B cell (primary cell): ENCODE data around the gene EGLN3. TPM values are rescaled to one million over a fixed set of nuclear protein-coding genes. Genes with fewer than 3 reads are reported as not detected.

Experiments
- ATAC-seq: fragments of 200-7000 bp; cut with Tn5 transposase; one replicate; pipeline ENCODE4 v1.10.0; 2021; ENCODE audit warnings: low read depth, mild to moderate bottlenecking, moderate number of reproducible peaks, moderate library complexity
- CTCF ChIA-PET: fragments of 350-600 bp; sonication (Branson Sonifier 250); formaldehyde crosslinking; loops from one replicate; lab custom pipeline; 2021; ENCODE audit warnings: antibody characterized with exemption, inconsistent platforms; lab: Charles Lee
- POLR2A ChIA-PET: fragments of 350-600 bp; sonication (Branson Sonifier 250); formaldehyde crosslinking; loops from one replicate; lab custom pipeline; 2021; ENCODE audit warnings: antibody characterized with exemption; lab: Charles Lee
- DNase-seq: peaks from one replicate; pipeline ENCODE4 v3.0.0; 2013
- H2AFZ ChIP-seq: 2 replicates; pipeline ENCODE4 v1.6.1; 2012; ENCODE audit warnings: mild to moderate bottlenecking, low read depth, low read length; ENCODE audit not compliant: insufficient read depth, poor library complexity, severe bottlenecking
- H3K27ac ChIP-seq, 2 donors: 1 replicate in 1 of 2; 2 replicates in 1 of 2; pipeline ENCODE4 v1.5.1; 2012 to 2013; ENCODE audit warnings: low read length in 2 of 2, mild to moderate bottlenecking in 2 of 2, moderate library complexity in 1 of 2
- H3K27me3 ChIP-seq, 4 experiments: fragments of 200-600 bp in 1 of 4; sonication (generic) in 1 of 4; replicated peaks in 1 of 4; 1 replicate in 2 of 4; 2 replicates in 2 of 4; pipeline versions ENCODE4 v1.6.1 to v1.7.0; 2013 to 2016; ENCODE audit warnings: low read length in 3 of 4, mild to moderate bottlenecking in 2 of 4, mixed read lengths in 1 of 4, moderate library complexity in 1 of 4; ENCODE audit not compliant: insufficient read depth in 4 of 4, control insufficient read depth in 3 of 4; ENCODE audit errors: control extremely low read depth in 1 of 4
- H3K36me3 ChIP-seq, 2 experiments: replicated peaks in 1 of 2; 1 replicate in 1 of 2; 2 replicates in 1 of 2; pipeline versions ENCODE4 v1.6.1 to v1.7.1; 2013; ENCODE audit warnings: low read length in 1 of 2; ENCODE audit not compliant: insufficient read depth in 2 of 2, control insufficient read depth in 1 of 2; ENCODE audit errors: control extremely low read depth in 1 of 2, extremely low read depth in 1 of 2
- H3K4me1 ChIP-seq, 2 donors: fragments of 200-600 bp in 1 of 2; sonication (generic) in 1 of 2; 1 replicate in 1 of 2; 2 replicates in 1 of 2; pipeline versions ENCODE4 v1.5.1 to v1.6.1; 2013 to 2017; ENCODE audit warnings: low read length in 2 of 2; ENCODE audit not compliant: control insufficient read depth in 2 of 2, insufficient read depth in 2 of 2
- H3K4me2 ChIP-seq: replicated peaks from 2 replicates; pipeline ENCODE3; 2012; ENCODE audit warnings: mild to moderate bottlenecking, low read depth, low read length; ENCODE audit not compliant: poor library complexity, severe bottlenecking
- H3K4me3 ChIP-seq, 5 experiments: fragments of 200-600 bp in 1 of 5; sonication (generic) in 1 of 5; 1 replicate in 3 of 5; 2 replicates in 2 of 5; pipeline versions ENCODE4 v1.5.1 to v1.7.0; 2011 to 2016; ENCODE audit warnings: low read length in 4 of 5, mild to moderate bottlenecking in 4 of 5, low read depth in 2 of 5, control low read depth in 1 of 5, moderate library complexity in 1 of 5; ENCODE audit not compliant: insufficient read depth in 1 of 5; ENCODE audit errors: control extremely low read depth in 1 of 5, extremely low read depth in 1 of 5
- H3K79me2 ChIP-seq: fragments of 200-600 bp; sonication (generic); one replicate; pipeline ENCODE4 v1.6.0; 2016; ENCODE audit warnings: low read length; ENCODE audit not compliant: control insufficient read depth, insufficient read depth
- H3K9ac ChIP-seq: fragments of 200-600 bp; sonication (generic); 2 replicates; pipeline ENCODE4 v1.6.1; 2017; ENCODE audit warnings: mild to moderate bottlenecking, low read length, moderate library complexity
- H3K9me3 ChIP-seq, 3 donors: one replicate each; pipeline versions ENCODE4 v1.6.1 to v1.7.1; 2013; ENCODE audit warnings: low read length in 2 of 3; ENCODE audit not compliant: control insufficient read depth in 2 of 3, insufficient read depth in 1 of 3; ENCODE audit errors: control extremely low read depth in 1 of 3
- H4K20me1 ChIP-seq: 2 replicates; pipeline ENCODE4 v1.6.0; 2012; ENCODE audit warnings: mild to moderate bottlenecking, low read length; ENCODE audit not compliant: insufficient read depth, control insufficient read depth, poor library complexity, severe bottlenecking
- H3K27ac Mint-ChIP-seq: one replicate; pipeline ENCODE4 v1.8.0; 2021; ENCODE audit warnings: mixed read lengths
- H3K27me3 Mint-ChIP-seq: one replicate; pipeline ENCODE4 v1.8.0; 2021; ENCODE audit warnings: mixed read lengths
- H3K4me1 Mint-ChIP-seq: one replicate; pipeline ENCODE4 v1.8.0; 2021; ENCODE audit warnings: mixed read lengths
- H3K4me3 Mint-ChIP-seq: one replicate; pipeline ENCODE4 v1.8.0; 2021; ENCODE audit warnings: mixed read lengths
- H3K9me3 Mint-ChIP-seq: one replicate; pipeline ENCODE4 v1.8.0; 2022; ENCODE audit warnings: mixed read lengths; ENCODE audit not compliant: insufficient read depth
- EZH2 ChIP-seq: IDR thresholded peaks from 2 replicates; pipeline ENCODE4 v1.6.1; 2012; ENCODE audit warnings: borderline replicate concordance, low read depth, mild to moderate bottlenecking, moderate library complexity, low read length; ENCODE audit not compliant: insufficient read depth, poor library complexity, severe bottlenecking
- WGBS: methylation state at CpG from one replicate; pipeline ENCODE4 v1.1.5; 2013; ENCODE audit warnings: missing lambda C conversion rate; ENCODE audit not compliant: insufficient coverage; 5-methylcytosine and 5-hydroxymethylcytosine counted together
- intact Hi-C: fragments of 100-400 bp; cut with micrococcal nuclease; formaldehyde crosslinking; loops from one replicate; pipeline ENCODE4 v1.10.0; 2022
- polyA plus RNA-seq: library from polyadenylated mRNA; depleted of rRNA; stranded (reverse); fragments of >200 nt; gene quantifications from 2 replicates; pipeline ENCODE4 v1.2.3, GENCODE V29; 2012
- total RNA-seq, 2 donors: library from RNA; stranded (reverse); fragments of 120-200 nt in 1 of 2; gene quantifications; 1 replicate in 1 of 2; 2 replicates in 1 of 2; pipeline versions ENCODE4 v1.2.3 to v1.2.4, GENCODE V29; 2013 to 2022
- TF ChIP-seq, protein P1 (sequence below): fragments of 200-600 bp; IDR thresholded peaks from one replicate; pipeline ENCODE4 v1.8.0; 2022; ENCODE audit warnings: antibody characterized with exemption, mild to moderate bottlenecking

EGLN3 gene
- total and polyA plus RNA-seq, 2 donors (not counting 1 experiment from before 2014, with no cell fraction given), result 0.69 to 1.7 TPM

DNA sequence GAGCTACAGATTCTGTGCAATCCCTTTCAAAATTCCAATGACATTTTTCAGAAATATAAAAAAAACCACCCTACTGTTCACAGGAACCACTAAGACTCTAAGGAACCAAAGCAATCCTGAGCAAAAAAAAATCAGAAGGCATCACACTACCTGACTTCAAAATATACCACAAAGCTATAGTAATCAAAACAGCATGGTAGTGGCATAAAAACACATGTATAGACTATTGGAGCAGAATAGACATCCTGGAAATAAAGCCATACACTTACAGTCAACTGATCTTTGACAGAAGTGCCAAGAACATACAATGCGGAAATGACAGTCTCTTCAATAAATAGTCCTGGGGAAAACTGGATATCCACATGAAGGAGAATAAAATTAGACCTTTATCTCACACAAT, 56.5 kb downstream of the EGLN3 start:
- no peak for TF ChIP-seq EZH2
- TF ChIP-seq, protein P1, sequence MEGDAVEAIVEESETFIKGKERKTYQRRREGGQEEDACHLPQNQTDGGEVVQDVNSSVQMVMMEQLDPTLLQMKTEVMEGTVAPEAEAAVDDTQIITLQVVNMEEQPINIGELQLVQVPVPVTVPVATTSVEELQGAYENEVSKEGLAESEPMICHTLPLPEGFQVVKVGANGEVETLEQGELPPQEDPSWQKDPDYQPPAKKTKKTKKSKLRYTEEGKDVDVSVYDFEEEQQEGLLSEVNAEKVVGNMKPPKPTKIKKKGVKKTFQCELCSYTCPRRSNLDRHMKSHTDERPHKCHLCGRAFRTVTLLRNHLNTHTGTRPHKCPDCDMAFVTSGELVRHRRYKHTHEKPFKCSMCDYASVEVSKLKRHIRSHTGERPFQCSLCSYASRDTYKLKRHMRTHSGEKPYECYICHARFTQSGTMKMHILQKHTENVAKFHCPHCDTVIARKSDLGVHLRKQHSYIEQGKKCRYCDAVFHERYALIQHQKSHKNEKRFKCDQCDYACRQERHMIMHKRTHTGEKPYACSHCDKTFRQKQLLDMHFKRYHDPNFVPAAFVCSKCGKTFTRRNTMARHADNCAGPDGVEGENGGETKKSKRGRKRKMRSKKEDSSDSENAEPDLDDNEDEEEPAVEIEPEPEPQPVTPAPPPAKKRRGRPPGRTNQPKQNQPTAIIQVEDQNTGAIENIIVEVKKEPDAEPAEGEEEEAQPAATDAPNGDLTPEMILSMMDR, result no peak
- no peaks in the 10 kb centered on the region for H3K27me3 ChIP-seq
- no peaks in the 10 kb centered on the region for H3K4me1 ChIP-seq
- Mint-ChIP-seq H3K9me3 (peaks cover 3% of the 10 kb centered on the region), H3K4me3 (no peak overlapping the region), H3K4me1 (no peaks in the 10 kb centered on the region), H3K27ac (no peak overlapping the region), H3K27me3 (no peaks in the 10 kb centered on the region)
- H3K4me2 ChIP-seq, result no peak overlapping the region
- H3K9me3 ChIP-seq, result peaks cover 0 to 3% (median 0%) of the 10 kb centered on the region in 3 donors
- ATAC-seq (no peak), DNase-seq (no peak)
- ChIA-PET CTCF (no interaction called here), POLR2A (no interaction called here)
- H3K9ac ChIP-seq, result no peak overlapping the region
- H4K20me1 ChIP-seq, result no peaks in the 10 kb centered on the region
- H2AFZ ChIP-seq, result no peak overlapping the region
- H3K36me3 ChIP-seq, result no peaks in the 10 kb centered on the region
- no peak overlapping the region for H3K27ac ChIP-seq
- no CpG with 5 or more reads among the region's 1 CpG for WGBS
- no peak overlapping the region for H3K4me3 ChIP-seq
- intact Hi-C loops, result no loop called here
- H3K79me2 ChIP-seq, result no peaks in the 10 kb centered on the region

DNA sequence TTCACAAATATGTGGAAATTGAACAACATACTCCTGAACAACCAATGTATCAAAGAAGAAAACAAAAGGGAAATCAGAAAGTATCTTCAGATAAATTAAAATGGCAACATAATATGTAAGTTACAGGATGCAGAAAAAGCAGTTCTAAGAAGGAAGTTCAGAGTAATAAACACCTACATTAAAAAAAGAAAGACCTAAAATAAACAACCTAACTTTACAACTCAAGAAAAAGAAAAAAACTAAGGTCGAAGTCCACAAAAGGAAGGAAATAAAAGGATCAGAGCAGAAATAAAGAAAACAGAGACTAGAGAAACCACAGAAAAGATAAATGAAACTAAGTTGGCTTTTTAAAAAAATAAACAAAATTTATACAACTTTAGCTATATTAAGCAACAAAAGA, 59.2 kb downstream of the EGLN3 start:
- CTCF ChIA-PET, result no interaction called here
- H3K4me2 ChIP-seq, result no peak overlapping the region
- WGBS, result no CpG with 5 or more reads among the region's 1 CpG

More for the DNA sequence above, 59.2 kb downstream of the EGLN3 start:
- Mint-ChIP-seq H3K9me3 (peaks cover 8% of the 10 kb centered on the region), H3K27ac (no peak overlapping the region), H3K4me3 (no peak overlapping the region), H3K4me1 (no peaks in the 10 kb centered on the region), H3K27me3 (no peaks in the 10 kb centered on the region)
- Histone ChIP-seq H4K20me1 (no peaks in the 10 kb centered on the region), H3K9me3 (peaks cover 0 to 3% (median 3%) of the 10 kb centered on the region in 3 donors), H3K4me1 (no peaks in the 10 kb centered on the region), H3K36me3 (no peaks in the 10 kb centered on the region), H3K27me3 (no peaks in the 10 kb centered on the region), H2AFZ (no peak overlapping the region), H3K79me2 (no peaks in the 10 kb centered on the region), H3K9ac (no peak overlapping the region), H3K27ac (no peak overlapping the region), H3K4me3 (no peak overlapping the region)
- ATAC-seq, result no peak
- intact Hi-C loops, result no loop called here
- DNase-seq, result no peak
- TF ChIP-seq, protein P1, result no peak
- no peak for TF ChIP-seq EZH2
- POLR2A ChIA-PET, result no interaction called here
